Measurements from ENCODE around the gene DTNB.

DNA sequence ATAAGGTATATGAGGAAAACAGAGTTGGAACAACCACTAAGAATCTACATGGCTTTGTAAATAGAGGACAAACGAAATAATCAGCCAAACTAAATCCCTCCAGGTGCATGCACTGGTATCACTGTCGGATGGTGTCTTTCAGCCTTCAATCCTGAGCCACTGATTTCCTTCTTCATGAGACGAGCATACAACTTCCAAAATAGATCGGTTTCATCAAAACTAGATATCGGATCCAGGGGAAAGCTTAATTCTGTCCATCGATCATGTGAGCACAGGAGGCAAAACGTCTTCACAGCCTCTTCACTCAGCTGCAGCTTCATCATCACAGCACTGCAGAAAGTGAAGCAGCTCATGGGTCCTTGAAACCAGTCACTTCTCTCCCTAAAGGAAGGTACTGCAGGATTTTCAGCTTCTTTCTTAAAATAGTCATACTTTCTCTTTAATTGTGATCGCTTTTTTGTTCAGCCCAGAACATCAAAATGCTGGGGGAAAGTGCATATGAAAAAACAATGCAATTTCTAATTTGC is 80.5 kb downstream of the DTNB start:
- TF ChIP-seq, protein P1, sequence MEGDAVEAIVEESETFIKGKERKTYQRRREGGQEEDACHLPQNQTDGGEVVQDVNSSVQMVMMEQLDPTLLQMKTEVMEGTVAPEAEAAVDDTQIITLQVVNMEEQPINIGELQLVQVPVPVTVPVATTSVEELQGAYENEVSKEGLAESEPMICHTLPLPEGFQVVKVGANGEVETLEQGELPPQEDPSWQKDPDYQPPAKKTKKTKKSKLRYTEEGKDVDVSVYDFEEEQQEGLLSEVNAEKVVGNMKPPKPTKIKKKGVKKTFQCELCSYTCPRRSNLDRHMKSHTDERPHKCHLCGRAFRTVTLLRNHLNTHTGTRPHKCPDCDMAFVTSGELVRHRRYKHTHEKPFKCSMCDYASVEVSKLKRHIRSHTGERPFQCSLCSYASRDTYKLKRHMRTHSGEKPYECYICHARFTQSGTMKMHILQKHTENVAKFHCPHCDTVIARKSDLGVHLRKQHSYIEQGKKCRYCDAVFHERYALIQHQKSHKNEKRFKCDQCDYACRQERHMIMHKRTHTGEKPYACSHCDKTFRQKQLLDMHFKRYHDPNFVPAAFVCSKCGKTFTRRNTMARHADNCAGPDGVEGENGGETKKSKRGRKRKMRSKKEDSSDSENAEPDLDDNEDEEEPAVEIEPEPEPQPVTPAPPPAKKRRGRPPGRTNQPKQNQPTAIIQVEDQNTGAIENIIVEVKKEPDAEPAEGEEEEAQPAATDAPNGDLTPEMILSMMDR (IDR thresholded peaks at IDR 0.05): no peak
- TF ChIP-seq EP300 (IDR thresholded peaks at IDR 0.05): no peak
